ENCODE data around the gene SIX1.

The SIX1 gene

GRCh38 chr14:60596139-60596538 is 53.1 kb downstream of the SIX1 start:
- FAIRE-seq: no peak
- DNase-seq (ENCODE audit: low spot score): no peak

DNA sequence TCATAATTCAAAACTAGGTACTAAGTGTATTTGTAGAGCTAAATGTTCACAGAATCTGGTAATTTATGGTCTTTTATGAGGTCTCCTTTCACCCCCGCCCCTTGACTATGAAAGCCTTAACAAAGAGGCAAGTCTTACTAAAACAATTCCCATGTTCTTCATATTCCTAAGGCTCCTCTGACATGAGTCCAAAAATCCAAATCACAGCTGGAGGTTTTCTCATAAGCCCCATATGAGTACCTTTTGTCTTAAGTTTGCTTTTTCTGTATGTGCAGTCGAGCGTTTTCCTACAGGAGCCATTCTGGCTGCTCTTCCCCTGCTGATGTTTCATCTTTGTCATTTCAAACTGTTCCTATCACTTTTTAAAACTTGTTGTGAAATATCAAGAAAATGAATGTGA is 55.2 kb downstream of the SIX1 start:
- FAIRE-seq (no peak), DNase-seq (ENCODE audit: low spot score) (no peak)
